Caco-2 (cell line): ENCODE data around the gene TTC28. TPM values are rescaled to one million over a fixed set of nuclear protein-coding genes. Genes with fewer than 3 reads are reported as not detected.
"Not testable (repeated sequence)": the region's sequence is repeated elsewhere in the genome, so short reads cannot be mapped to it uniquely, and the experiment has no call there.

ENCODE experiments used
- BruUV-seq: library from RNA; stranded (reverse); fragments of 400-500 nt; replicated peaks from 2 replicates; lab custom pipeline; 2021; lab: Mats Ljungman, UMichigan
- CTCF ChIA-PET: fragments of 300-600 bp; sonication (Branson Sonifier 250); formaldehyde crosslinking; loops from one replicate; lab custom pipeline; 2022; ENCODE audit warnings: antibody characterized with exemption; lab: Charles Lee
- POLR2A ChIA-PET: fragments of 300-600 bp; sonication (Branson Sonifier 250); formaldehyde crosslinking; loops from one replicate; lab custom pipeline; 2022; ENCODE audit warnings: antibody characterized with exemption; lab: Charles Lee
- DNase-seq, 2 experiments: peaks; one replicate each; pipeline versions ENCODE4 v3.0.0 to v3.0.0-alpha.2; 2020 to 2022
- H3K27me3 ChIP-seq: replicated peaks from 2 replicates; pipeline ENCODE4 v1.6.0; 2011; ENCODE audit warnings: low read length; ENCODE audit not compliant: control insufficient read depth, insufficient read depth
- H3K36me3 ChIP-seq: 2 replicates; pipeline ENCODE4 v1.5.1; 2011; ENCODE audit warnings: low read length; ENCODE audit not compliant: control insufficient read depth, insufficient read depth
- H3K4me1 ChIP-seq: fragments of 250-450 bp; sonication (Bioruptor Pico); 2 replicates; pipeline ENCODE4 v1.5.1; 2020; ENCODE audit warnings: mild to moderate bottlenecking
- H3K4me3 ChIP-seq: 2 replicates; pipeline ENCODE4 v1.5.1; 2011; ENCODE audit warnings: low read depth, mild to moderate bottlenecking, control low read depth, low read length
- H3K9me3 ChIP-seq: fragments of 250-450 bp; sonication (Bioruptor Pico); 2 replicates; pipeline ENCODE4 v1.5.1; 2020; ENCODE audit warnings: mild to moderate bottlenecking, moderate library complexity
- H3K27ac Mint-ChIP-seq: one replicate; pipeline ENCODE4 v1.8.0; 2022; ENCODE audit warnings: mixed read lengths; ENCODE audit not compliant: unreplicated experiment
- H3K27me3 Mint-ChIP-seq: one replicate; pipeline ENCODE4 v1.8.0; 2022; ENCODE audit warnings: mixed read lengths; ENCODE audit not compliant: insufficient read depth, unreplicated experiment
- H3K36me3 Mint-ChIP-seq: one replicate; pipeline ENCODE4 v1.8.0; 2022; ENCODE audit warnings: mild to moderate bottlenecking, mixed read lengths; ENCODE audit not compliant: insufficient read depth, unreplicated experiment
- H3K4me1 Mint-ChIP-seq: one replicate; pipeline ENCODE4 v1.8.0; 2022; ENCODE audit warnings: low read depth, mixed read lengths; ENCODE audit not compliant: unreplicated experiment
- H3K4me3 Mint-ChIP-seq: one replicate; pipeline ENCODE4 v1.8.0; 2022; ENCODE audit warnings: mild to moderate bottlenecking, moderate library complexity, mixed read lengths; ENCODE audit not compliant: unreplicated experiment
- H3K9me3 Mint-ChIP-seq: one replicate; pipeline ENCODE4 v1.8.0; 2022; ENCODE audit warnings: mixed read lengths; ENCODE audit not compliant: unreplicated experiment
- CTCF ChIP-seq, 2 experiments: fragments of 200-600 bp in 1 of 2; IDR thresholded peaks; 1 replicate in 1 of 2; 2 replicates in 1 of 2; pipeline versions ENCODE4 v1.5.1 to v1.8.0; 2011 to 2022; ENCODE audit warnings: antibody characterized with exemption in 1 of 2, control low read depth in 1 of 2, inconsistent platforms in 1 of 2, low read depth in 1 of 2, low read length in 1 of 2, mild to moderate bottlenecking in 1 of 2, moderate library complexity in 1 of 2; ENCODE audit not compliant: insufficient read depth in 1 of 2, severe bottlenecking in 1 of 2, unreplicated experiment in 1 of 2
- intact Hi-C: fragments of 100-400 bp; cut with micrococcal nuclease; formaldehyde crosslinking; loops from one replicate; pipeline ENCODE4 v1.10.0; 2022; ENCODE audit not compliant: unreplicated experiment
- total RNA-seq: library from RNA; stranded (reverse); gene quantifications from 2 replicates; pipeline ENCODE4 v1.2.3, GENCODE V29; 2022

The TTC28 gene
- total RNA-seq, 1 experiment from 2014 or later: 12.0 TPM

DNA sequence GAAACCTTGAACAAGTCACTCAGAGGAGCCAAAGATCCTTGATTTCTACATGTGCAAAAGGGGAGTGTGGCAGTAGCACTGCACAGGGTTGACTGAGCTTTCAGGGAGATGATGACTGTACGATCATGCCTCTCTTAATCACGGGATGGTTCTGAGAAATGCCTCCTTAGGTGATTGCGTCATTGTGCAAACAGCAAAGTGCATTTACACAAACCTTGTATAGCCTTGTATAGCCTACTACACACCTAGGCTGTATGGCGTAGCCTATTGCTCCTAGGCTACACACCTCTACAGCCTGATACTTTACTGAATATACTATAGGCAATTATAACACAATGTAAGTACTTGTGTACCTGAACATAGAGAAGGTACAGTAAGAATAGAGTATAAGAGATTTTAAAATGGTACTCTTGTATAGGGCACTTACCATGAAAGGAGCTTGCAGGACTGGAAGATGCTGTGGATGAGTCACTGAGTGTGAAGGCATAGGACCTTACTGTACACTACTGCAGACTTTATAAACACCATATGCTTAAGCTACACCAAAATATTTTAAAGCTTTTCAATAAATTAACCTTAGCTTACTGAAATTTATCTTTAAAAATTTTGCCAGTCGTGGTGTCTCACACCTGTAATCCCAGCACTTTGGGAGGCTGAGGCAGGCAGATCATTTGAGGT, 1.3 kb upstream of the TTC28 start:
- H3K36me3 ChIP-seq, H3K4me1 Mint-ChIP-seq, H3K27ac Mint-ChIP-seq, intact Hi-C loops, H3K27me3 ChIP-seq, H3K27me3 Mint-ChIP-seq, BruUV-seq, H3K4me1 ChIP-seq, CTCF ChIA-PET, H3K9me3 ChIP-seq, H3K4me3 ChIP-seq, H3K36me3 Mint-ChIP-seq, H3K9me3 Mint-ChIP-seq, POLR2A ChIA-PET: not testable (repeated sequence)
- peak; percentile 41 to 55 for DNase-seq
- H3K4me3 Mint-ChIP-seq: peak overlapping the region; percentile 83

DNA sequence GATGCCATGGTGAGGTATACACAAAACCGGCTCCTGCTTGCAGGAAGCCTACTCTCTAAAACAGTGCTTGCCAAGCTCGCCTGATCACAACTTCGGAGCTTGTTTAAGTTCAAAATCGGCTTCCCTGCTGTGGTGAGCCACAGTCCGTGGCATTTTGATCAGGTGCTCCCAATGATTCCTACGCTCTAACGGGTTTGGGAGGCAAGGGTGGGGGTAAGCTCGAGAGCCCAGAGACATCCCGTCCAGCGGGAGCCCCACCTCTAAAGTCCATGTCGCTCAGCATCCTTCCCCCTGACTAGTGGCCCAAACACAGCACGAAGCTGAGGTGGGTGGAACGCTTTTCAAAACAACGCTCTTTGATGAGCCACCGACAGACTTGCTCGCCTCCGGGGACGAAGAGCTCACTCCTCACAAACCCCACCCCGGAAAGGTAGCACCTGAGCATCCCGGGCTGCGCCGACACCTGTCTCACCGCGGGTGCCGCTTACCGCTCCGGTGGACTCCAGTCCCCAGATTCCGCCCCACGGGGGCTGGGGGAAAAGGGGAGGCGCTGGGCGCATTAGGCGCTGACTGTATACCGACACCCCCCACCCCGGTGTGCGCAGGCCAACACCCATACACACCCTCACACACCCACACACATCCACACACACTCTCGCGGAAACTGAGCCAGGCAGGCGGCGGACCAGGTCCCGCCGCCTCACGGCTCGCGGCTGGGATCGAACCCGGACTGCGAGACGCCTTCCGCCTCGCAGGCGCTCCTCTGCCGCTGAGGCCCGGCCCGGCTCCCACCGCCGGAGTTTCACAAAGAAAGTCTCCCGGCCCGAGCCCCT, 646 bp downstream of the TTC28 start:
- H3K36me3 ChIP-seq, H3K27me3 Mint-ChIP-seq, H3K27me3 ChIP-seq, H3K36me3 Mint-ChIP-seq, H3K4me1 Mint-ChIP-seq, DNase-seq, H3K9me3 ChIP-seq, H3K4me1 ChIP-seq, H3K9me3 Mint-ChIP-seq, BruUV-seq, H3K27ac Mint-ChIP-seq, CTCF ChIA-PET, POLR2A ChIA-PET, intact Hi-C loops: not testable (repeated sequence)
- H3K4me3 ChIP-seq: peak overlapping the region; percentile 40
- peak overlapping the region; percentile 83 for H3K4me3 Mint-ChIP-seq

- H3K9me3 ChIP-seq, POLR2A ChIA-PET, BruUV-seq, H3K4me1 Mint-ChIP-seq, H3K36me3 ChIP-seq, H3K4me3 Mint-ChIP-seq, H3K27me3 ChIP-seq, H3K36me3 Mint-ChIP-seq, H3K27ac Mint-ChIP-seq, intact Hi-C loops, H3K27me3 Mint-ChIP-seq, H3K9me3 Mint-ChIP-seq, CTCF ChIA-PET, H3K4me3 ChIP-seq, DNase-seq, H3K4me1 ChIP-seq: not testable (repeated sequence)
These were observed 1.5 kb downstream of the TTC28 start for GRCh38 chr22:28678170-28678569.

DNA sequence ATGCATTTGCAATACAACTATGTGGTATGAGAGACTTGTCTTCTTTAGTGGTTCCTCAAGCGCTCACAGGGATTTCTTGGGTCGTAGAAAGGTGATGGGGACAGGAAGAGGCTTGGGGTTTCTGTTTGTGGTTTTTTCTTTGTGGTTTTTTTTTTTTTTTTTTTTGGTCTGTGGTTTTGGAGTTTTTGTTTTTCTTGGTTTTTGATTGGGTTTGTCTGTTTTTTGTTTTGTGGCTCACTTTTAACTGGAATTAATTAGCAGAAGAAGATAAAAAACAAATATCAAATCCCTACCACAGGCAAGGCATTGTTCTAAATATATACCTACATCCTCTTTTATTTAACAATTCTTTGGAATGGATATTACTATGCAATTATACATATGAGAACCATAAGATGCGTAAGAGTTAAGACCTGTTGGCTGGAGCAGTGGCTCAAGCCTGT, 5.5 kb downstream of the TTC28 start:
- TF ChIP-seq CTCF (IDR thresholded peaks at IDR 0.05; ENCODE audit: insufficient read depth in 1 of 2, low read depth in 1 of 2, low read length in 1 of 2, severe bottlenecking in 1 of 2, unreplicated experiment in 1 of 2): no peak
- H3K27me3 Mint-ChIP-seq: no peaks in the 10 kb centered on the region
- DNase-seq: no peak
- no peaks in the 10 kb centered on the region for H3K4me1 ChIP-seq
- 0 out of 2 replicates have a peak, but pooled peaks cover 3% of the 10 kb centered on the region for H3K9me3 ChIP-seq
- CTCF ChIA-PET: no interaction called here
- peaks cover 9% of the 10 kb centered on the region for H3K9me3 Mint-ChIP-seq
- H3K4me3 Mint-ChIP-seq: no peak overlapping the region
- H3K4me1 Mint-ChIP-seq: no peaks in the 10 kb centered on the region
- H3K36me3 Mint-ChIP-seq: no peaks in the 10 kb centered on the region
- no peak overlapping the region for H3K27ac Mint-ChIP-seq
- no peaks in the 10 kb centered on the region for H3K36me3 ChIP-seq
- H3K4me3 ChIP-seq: no peak overlapping the region
- intact Hi-C loops: no loop called here
- H3K27me3 ChIP-seq: no peaks in the 10 kb centered on the region
- no TSS peak for BruUV-seq
- POLR2A ChIA-PET: no interaction called here
